ENCODE measurements around the gene BDH2. TPM values are rescaled to one million over a fixed set of nuclear protein-coding genes. Genes with fewer than 3 reads are reported as not detected.
A peak's percentile ranks its signal among the peaks of the same experiment; 100 is the strongest.

The BDH2 gene
- total and polyA plus RNA-seq, 7 donors, result 11.2 to 18.1 (median 15.7) TPM

DNA sequence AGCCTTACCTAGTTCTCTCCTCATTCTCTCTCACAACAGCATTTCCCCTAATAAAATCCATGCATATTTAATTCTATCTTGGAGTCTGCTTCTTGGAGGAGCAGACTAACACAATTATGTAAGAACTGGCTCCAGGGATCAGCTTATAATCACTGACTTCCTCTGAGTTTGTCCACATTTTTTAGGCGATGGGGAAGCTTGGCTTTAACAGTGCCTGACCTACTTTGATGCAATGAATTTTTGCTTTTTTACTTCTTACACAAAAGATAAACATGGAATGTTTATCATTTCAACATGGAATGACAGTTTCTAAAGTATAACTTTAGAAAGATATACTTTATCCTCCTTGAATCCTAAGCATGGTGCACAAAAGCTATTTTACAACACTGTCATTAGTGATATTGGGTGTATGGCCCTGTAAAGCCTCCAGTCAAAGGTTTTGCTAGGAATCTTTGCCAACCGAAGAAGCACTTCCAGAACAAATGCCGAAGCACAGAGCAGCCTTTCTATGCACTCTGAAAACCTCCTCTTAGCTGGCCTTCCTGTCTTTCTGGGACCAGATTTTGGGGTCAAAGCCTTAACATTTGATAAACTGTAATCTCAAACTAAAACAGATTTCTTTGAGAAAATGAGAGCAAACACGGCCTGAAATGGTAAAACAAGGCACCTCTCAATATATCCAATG, 736 bp downstream of the BDH2 start:
- H3K27me3 ChIP-seq (ENCODE audit: insufficient read depth in 3 of 3, low read length in 2 of 3), result no peaks in the 10 kb centered on the region
- 6 to 7% (median 7%) methylated on average over 4 of the region's 4 CpGs for WGBS, 3 donors
- ATAC-seq (peak in 2 of 4 donors; percentile 19 to 51), DNase-seq (no peak)
- H3K36me3 ChIP-seq (ENCODE audit: insufficient read depth in 1 of 2, low read depth in 1 of 2), result peaks cover 0 to 19% of the 10 kb centered on the region in 2 donors
- H3K27ac ChIP-seq, result peak overlapping the region; percentile 71
- no peaks in the 10 kb centered on the region for H3K9me3 ChIP-seq
- intact Hi-C loops (cut with DNase I), result loop anchor here (5.0 to 10.0 kb wide), 7 partner anchors 52 to 667 kb away; partner anchors contain the start of genes CISD2 (in 1 of the 2) and NFKB1 (in 1 of the 2)
- H3K4me1 ChIP-seq, result peaks cover 15% of the 10 kb centered on the region
- TF ChIP-seq, protein P1, sequence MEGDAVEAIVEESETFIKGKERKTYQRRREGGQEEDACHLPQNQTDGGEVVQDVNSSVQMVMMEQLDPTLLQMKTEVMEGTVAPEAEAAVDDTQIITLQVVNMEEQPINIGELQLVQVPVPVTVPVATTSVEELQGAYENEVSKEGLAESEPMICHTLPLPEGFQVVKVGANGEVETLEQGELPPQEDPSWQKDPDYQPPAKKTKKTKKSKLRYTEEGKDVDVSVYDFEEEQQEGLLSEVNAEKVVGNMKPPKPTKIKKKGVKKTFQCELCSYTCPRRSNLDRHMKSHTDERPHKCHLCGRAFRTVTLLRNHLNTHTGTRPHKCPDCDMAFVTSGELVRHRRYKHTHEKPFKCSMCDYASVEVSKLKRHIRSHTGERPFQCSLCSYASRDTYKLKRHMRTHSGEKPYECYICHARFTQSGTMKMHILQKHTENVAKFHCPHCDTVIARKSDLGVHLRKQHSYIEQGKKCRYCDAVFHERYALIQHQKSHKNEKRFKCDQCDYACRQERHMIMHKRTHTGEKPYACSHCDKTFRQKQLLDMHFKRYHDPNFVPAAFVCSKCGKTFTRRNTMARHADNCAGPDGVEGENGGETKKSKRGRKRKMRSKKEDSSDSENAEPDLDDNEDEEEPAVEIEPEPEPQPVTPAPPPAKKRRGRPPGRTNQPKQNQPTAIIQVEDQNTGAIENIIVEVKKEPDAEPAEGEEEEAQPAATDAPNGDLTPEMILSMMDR (IDR thresholded peaks at IDR 0.05), result no peak
- peak overlapping the region; percentile 75 for H3K4me3 ChIP-seq

DNA sequence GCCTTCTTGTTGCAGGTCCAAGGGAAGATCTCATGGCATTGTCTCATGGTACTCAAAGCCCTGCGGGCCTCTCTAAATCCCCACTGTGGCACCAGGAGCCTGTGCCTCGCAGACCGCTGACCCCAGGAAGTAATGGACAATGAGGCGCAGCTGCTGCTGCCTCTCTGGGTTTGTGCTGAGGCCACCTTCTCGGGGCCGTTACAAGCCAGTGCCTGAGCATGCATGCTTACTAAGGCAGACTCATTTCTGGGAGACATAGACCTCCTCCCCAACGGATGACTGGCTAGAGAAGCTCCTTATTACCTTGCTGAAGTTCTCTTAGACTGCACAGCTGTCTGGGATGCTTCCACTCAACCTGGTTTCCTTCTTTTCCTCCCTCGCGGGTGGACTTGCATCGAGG, 1.3 kb downstream of the BDH2 start:
- WGBS, 3 donors, result 23 to 48% (median 30%) methylated on average over 10 of the region's 10 CpGs
- TF ChIP-seq, protein P1 (IDR thresholded peaks at IDR 0.05), result no peak
- DNase-seq (peak in 1 of 2 donors; percentile 42), ATAC-seq (peak; percentile 18 to 32 (median 25))
- H3K4me3 ChIP-seq, result peak overlapping the region; percentile 75
- intact Hi-C loops (cut with DNase I), result loop anchor here (5.0 to 10.0 kb wide), 7 partner anchors 51 to 666 kb away; partner anchors contain the start of genes CISD2 (in 1 of the 2) and NFKB1 (in 1 of the 2)
- peaks cover 0 to 21% of the 10 kb centered on the region in 2 donors for H3K36me3 ChIP-seq (ENCODE audit: insufficient read depth in 1 of 2, low read depth in 1 of 2)
- no peak overlapping the region for H3K27ac ChIP-seq
- no peaks in the 10 kb centered on the region for H3K27me3 ChIP-seq (ENCODE audit: insufficient read depth in 3 of 3, low read length in 2 of 3)
- H3K9me3 ChIP-seq, result no peaks in the 10 kb centered on the region
- peaks cover 15% of the 10 kb centered on the region for H3K4me1 ChIP-seq

DNA sequence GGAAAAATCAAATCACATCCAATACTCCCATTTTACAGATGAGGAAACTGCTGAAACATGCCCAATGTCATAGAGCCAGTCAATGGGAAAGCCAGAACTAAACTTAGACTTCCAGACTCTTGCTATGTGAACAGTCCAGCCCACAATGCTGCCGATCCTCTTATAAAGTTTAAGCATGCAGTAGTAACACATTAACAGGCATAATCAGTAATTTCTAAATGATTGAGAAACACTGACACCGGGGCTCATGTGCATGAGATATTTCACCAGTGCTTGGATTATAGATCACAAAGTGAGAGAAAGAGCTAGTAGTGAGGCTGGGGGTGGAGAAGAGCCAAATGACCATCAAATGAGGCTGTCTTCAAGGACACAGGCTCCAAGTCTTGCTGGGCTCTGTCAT, 2.5 kb downstream of the BDH2 start:
- peaks cover 0 to 33% of the 10 kb centered on the region in 2 donors for H3K36me3 ChIP-seq (ENCODE audit: insufficient read depth in 1 of 2, low read depth in 1 of 2)
- H3K9me3 ChIP-seq, result no peaks in the 10 kb centered on the region
- no peaks in the 10 kb centered on the region for H3K27me3 ChIP-seq (ENCODE audit: insufficient read depth in 3 of 3, low read length in 2 of 3)
- WGBS, 3 donors, result 89 to 94% (median 90%) methylated on average over 2 of the region's 2 CpGs
- TF ChIP-seq, protein P1 (IDR thresholded peaks at IDR 0.05), result no peak
- H3K4me3 ChIP-seq, result no peak overlapping the region
- intact Hi-C loops (cut with DNase I), result loop anchor here (5.0 to 10.0 kb wide), 7 partner anchors 50 to 665 kb away; partner anchors contain the start of genes CISD2 (in 1 of the 2) and NFKB1 (in 1 of the 2)
- H3K4me1 ChIP-seq, result peaks cover 15% of the 10 kb centered on the region
- DNase-seq (no peak), ATAC-seq (no peak)
- no peak overlapping the region for H3K27ac ChIP-seq

DNA sequence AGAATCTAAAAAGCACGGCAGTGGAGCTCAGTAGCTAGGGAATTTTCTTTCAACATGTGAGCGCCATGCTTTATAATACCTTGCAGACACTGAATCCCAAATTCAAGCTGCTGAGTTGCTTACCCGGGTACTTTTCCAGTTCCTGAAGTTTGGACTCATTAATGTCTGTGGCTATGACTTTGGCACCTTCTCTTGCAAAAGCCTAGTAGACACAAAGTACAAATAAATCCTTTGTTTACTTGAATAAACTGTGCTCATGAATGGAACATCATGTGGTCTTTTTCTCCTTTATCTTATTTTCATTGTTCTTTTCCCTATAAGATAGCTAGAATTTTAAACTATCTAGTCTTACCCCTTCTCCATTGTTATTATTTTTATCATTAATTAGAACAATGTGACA, 4.6 kb downstream of the BDH2 start:
- peaks cover 15% of the 10 kb centered on the region for H3K4me1 ChIP-seq
- 66 to 83% (median 75%) methylated on average over 3 of the region's 3 CpGs for WGBS, 3 donors

More for the DNA sequence above, 4.6 kb downstream of the BDH2 start:
- no peaks in the 10 kb centered on the region for H3K27me3 ChIP-seq (ENCODE audit: insufficient read depth in 3 of 3, low read length in 2 of 3)
- intact Hi-C loops (cut with DNase I), result loop anchor here (5.0 to 10.0 kb wide), 7 partner anchors 48 to 663 kb away; partner anchors contain the start of genes CISD2 (in 1 of the 2) and NFKB1 (in 1 of the 2)
- H3K4me3 ChIP-seq, result no peak overlapping the region
- ATAC-seq (no peak), DNase-seq (no peak)
- TF ChIP-seq, protein P1 (IDR thresholded peaks at IDR 0.05), result no peak
- H3K27ac ChIP-seq, result no peak overlapping the region
- peaks cover 8 to 54% of the 10 kb centered on the region in 2 donors for H3K36me3 ChIP-seq (ENCODE audit: insufficient read depth in 1 of 2, low read depth in 1 of 2)
- H3K9me3 ChIP-seq, result no peaks in the 10 kb centered on the region
